Liver (tissue), 9 donors: ENCODE measurements around the gene STOX2. TPM values are rescaled to one million over a fixed set of nuclear protein-coding genes. Genes with fewer than 3 reads are reported as not detected.

Experiments
- DNase-seq: peaks from one replicate; pipeline ENCODE4 v3.0.0-alpha.2; 2017; ENCODE audit warnings: low spot score
- H3K27ac ChIP-seq, 2 donors: one replicate each; pipeline ENCODE4 v1.7.0; 2013; ENCODE audit warnings: inconsistent platforms in 2 of 2, low read length in 2 of 2, control low read depth in 1 of 2, low read depth in 1 of 2, mild to moderate bottlenecking in 1 of 2
- H3K27me3 ChIP-seq, 4 donors: one replicate each; pipeline versions ENCODE4 v1.6.1 to v1.7.0; 2013; ENCODE audit warnings: low read length in 3 of 4, inconsistent platforms in 1 of 4, mild to moderate bottlenecking in 1 of 4, moderate library complexity in 1 of 4; ENCODE audit not compliant: control insufficient read depth in 4 of 4, insufficient read depth in 4 of 4
- H3K36me3 ChIP-seq, 4 donors: one replicate each; pipeline versions ENCODE4 v1.6.1 to v1.7.0; 2013; ENCODE audit warnings: low read length in 3 of 4, mild to moderate bottlenecking in 3 of 4, low read depth in 1 of 4, moderate library complexity in 1 of 4; ENCODE audit not compliant: control insufficient read depth in 4 of 4, insufficient read depth in 3 of 4
- H3K4me1 ChIP-seq, 4 donors: one replicate each; pipeline versions ENCODE4 v1.6.1 to v1.7.0; 2013; ENCODE audit warnings: low read length in 3 of 4, mild to moderate bottlenecking in 3 of 4, moderate library complexity in 1 of 4; ENCODE audit not compliant: control insufficient read depth in 4 of 4, insufficient read depth in 4 of 4
- H3K4me3 ChIP-seq, 3 donors: one replicate each; pipeline versions ENCODE4 v1.6.1 to v1.7.0; 2013; ENCODE audit warnings: low read length in 3 of 3, control low read depth in 1 of 3, low read depth in 1 of 3, mild to moderate bottlenecking in 1 of 3
- H3K9ac ChIP-seq, 2 donors: one replicate each; pipeline ENCODE4 v1.7.0; 2013; ENCODE audit warnings: low read length in 2 of 2, mild to moderate bottlenecking in 2 of 2, moderate library complexity in 2 of 2, control low read depth in 1 of 2, low read depth in 1 of 2
- H3K9me3 ChIP-seq, 4 donors: one replicate each; pipeline versions ENCODE4 v1.6.1 to v1.7.0; 2013; ENCODE audit warnings: low read length in 3 of 4; ENCODE audit not compliant: control insufficient read depth in 4 of 4
- FOXA1 ChIP-seq: IDR thresholded peaks from 2 replicates; pipeline ENCODE4 v1.6.1; 2016; ENCODE audit warnings: antibody characterized with exemption
- FOXA2 ChIP-seq: IDR thresholded peaks from 2 replicates; pipeline ENCODE4 v1.6.1; 2016; ENCODE audit warnings: antibody characterized with exemption
- GABPA ChIP-seq, 2 donors: IDR thresholded peaks in 1 of 2; conservative IDR thresholded peaks in 1 of 2; 2 replicates each; pipeline ENCODE4 v1.6.1; 2016; ENCODE audit warnings: antibody characterized with exemption in 2 of 2, mild to moderate bottlenecking in 1 of 2, moderate library complexity in 1 of 2
- HNF4A ChIP-seq, 2 donors: conservative IDR thresholded peaks; 2 replicates each; pipeline ENCODE4 v1.6.1; 2016; ENCODE audit warnings: antibody characterized with exemption in 2 of 2, mild to moderate bottlenecking in 2 of 2
- HNF4G ChIP-seq: IDR thresholded peaks from 2 replicates; pipeline ENCODE4 v1.6.1; 2016; ENCODE audit warnings: antibody characterized with exemption
- JUND ChIP-seq, 2 donors: IDR thresholded peaks; 2 replicates each; pipeline ENCODE4 v1.6.1; 2016; ENCODE audit warnings: antibody characterized with exemption in 2 of 2
- NR2F2 ChIP-seq: IDR thresholded peaks from 2 replicates; pipeline ENCODE4 v1.6.1; 2016; ENCODE audit warnings: antibody characterized with exemption
- RAD21 ChIP-seq, 2 donors: IDR thresholded peaks; 2 replicates each; pipeline ENCODE4 v1.6.1; 2016; ENCODE audit warnings: antibody characterized with exemption in 2 of 2, mild to moderate bottlenecking in 2 of 2
- REST ChIP-seq: IDR thresholded peaks from 2 replicates; pipeline ENCODE4 v1.6.1; 2016; ENCODE audit warnings: antibody characterized with exemption, mild to moderate bottlenecking
- SP1 ChIP-seq: IDR thresholded peaks from 2 replicates; pipeline ENCODE4 v1.6.1; 2018; ENCODE audit warnings: antibody characterized with exemption, mild to moderate bottlenecking
- TAF1 ChIP-seq: conservative IDR thresholded peaks from 2 replicates; pipeline ENCODE4 v1.6.1; 2016; ENCODE audit warnings: antibody characterized with exemption, mild to moderate bottlenecking
- YY1 ChIP-seq: IDR thresholded peaks from 2 replicates; pipeline ENCODE4 v1.6.1; 2016; ENCODE audit warnings: antibody characterized with exemption, mild to moderate bottlenecking
- WGBS: extraction: QIAGEN DNeasy Blood & Tissue Kit; methylation state at CpG from one replicate; pipeline ENCODE4 v1.1.7; 2013; 5-methylcytosine and 5-hydroxymethylcytosine counted together
- polyA plus RNA-seq, 2 donors: library from polyadenylated mRNA; stranded (reverse) in 1 of 2; unstranded in 1 of 2; fragments of 200-250 nt in 1 of 2; fragments of >200 nt in 1 of 2; fragmentation: Nextera tagmentation in 1 of 2; extraction: Ambion mirVana in 1 of 2; gene quantifications; one replicate each; pipeline versions ENCODE4 v1.2.1 to v1.2.3, GENCODE V29; 2013 to 2015
- total RNA-seq, 2 donors: library from RNA; depleted of rRNA; stranded (reverse); fragments of >200 nt; gene quantifications; one replicate each; pipeline ENCODE4 v1.2.3, GENCODE V29; 2014
- TF ChIP-seq, protein P1 (sequence below): IDR thresholded peaks from 2 replicates; pipeline ENCODE4 v1.6.1; 2016; ENCODE audit warnings: antibody characterized with exemption
- TF ChIP-seq, protein P2 (sequence below): fragments of 150-350 bp; IDR thresholded peaks from 2 replicates; pipeline ENCODE4 v1.5.1; 2017; ENCODE audit warnings: improper control_type of control experiment, low read depth, low read length; ENCODE audit not compliant: missing input control
- TF ChIP-seq, protein P3 (sequence below): IDR thresholded peaks from 2 replicates; pipeline ENCODE4 v1.6.1; 2016; ENCODE audit warnings: antibody characterized with exemption
- donor health status: healthy.
- donor health status: healthy.
- donor health status: healthy.
- donor health status: healthy.
- donor health status: healthy.

Gene STOX2
- total and polyA plus RNA-seq, 4 donors, result 1.4 to 12.6 (median 1.6) TPM

DNA sequence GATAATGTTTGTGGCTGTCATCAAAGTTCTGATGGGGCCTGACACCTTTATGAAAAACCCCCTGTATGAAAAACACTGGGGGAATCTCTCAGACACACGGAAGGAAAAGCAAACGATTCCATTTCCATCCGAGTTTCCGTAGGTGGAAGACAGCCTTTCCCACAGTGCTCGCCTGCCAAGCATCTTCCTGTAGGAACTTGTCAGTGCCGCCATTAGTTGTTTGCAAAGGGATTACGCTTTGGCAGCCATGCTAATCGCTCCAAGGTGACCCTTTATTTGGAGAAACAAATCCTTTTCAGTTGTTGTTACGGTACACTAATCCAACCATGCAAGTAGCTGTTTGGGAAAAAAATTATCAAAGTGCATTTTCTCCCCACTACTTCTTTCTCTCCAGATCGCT is 44.4 kb upstream of the STOX2 start:
- H3K36me3 ChIP-seq, result no peaks in the 10 kb centered on the region
- WGBS, result 84% methylated on average over 10 of the region's 10 CpGs
- no peaks in the 10 kb centered on the region for H3K4me1 ChIP-seq
- no peaks in the 10 kb centered on the region for H3K9me3 ChIP-seq
- H3K27me3 ChIP-seq, result no peaks in the 10 kb centered on the region
- TF ChIP-seq NR2F2, result no peak
- no peak overlapping the region for H3K27ac ChIP-seq
- no peak overlapping the region for H3K9ac ChIP-seq
- H3K4me3 ChIP-seq, result no peak overlapping the region
- DNase-seq, result no peak

DNA sequence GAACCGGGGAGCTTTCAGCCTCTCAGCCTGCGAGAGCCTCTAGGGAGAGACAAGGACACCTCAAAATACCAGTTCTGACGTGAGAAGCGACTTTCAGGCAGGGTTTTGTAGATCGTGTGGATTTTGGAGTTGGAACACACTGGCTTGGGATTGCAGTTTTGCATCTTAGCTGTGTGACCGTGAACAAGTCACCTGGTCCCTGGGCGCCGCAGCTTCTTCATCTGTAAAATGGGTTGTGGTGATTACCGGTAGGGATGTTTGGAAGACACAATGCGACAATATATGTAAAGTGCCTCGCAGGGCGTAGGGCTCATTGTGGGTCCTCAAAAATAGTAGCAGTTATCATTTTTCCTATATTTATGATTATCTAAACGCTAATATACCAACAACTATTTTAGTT is 43.7 kb upstream of the STOX2 start:
- Histone ChIP-seq H3K4me1 (no peaks in the 10 kb centered on the region), H3K4me3 (no peak overlapping the region), H3K27ac (no peak overlapping the region), H3K27me3 (no peaks in the 10 kb centered on the region), H3K36me3 (no peaks in the 10 kb centered on the region), H3K9me3 (no peaks in the 10 kb centered on the region), H3K9ac (no peak overlapping the region)
- WGBS, result 96% methylated on average over 13 of the region's 13 CpGs
- TF ChIP-seq SP1, result no peak
- no peak for TF ChIP-seq HNF4G
- TF ChIP-seq REST, result no peak
- TF ChIP-seq, protein P1, sequence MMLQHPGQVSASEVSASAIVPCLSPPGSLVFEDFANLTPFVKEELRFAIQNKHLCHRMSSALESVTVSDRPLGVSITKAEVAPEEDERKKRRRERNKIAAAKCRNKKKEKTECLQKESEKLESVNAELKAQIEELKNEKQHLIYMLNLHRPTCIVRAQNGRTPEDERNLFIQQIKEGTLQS, result no peak
- TF ChIP-seq FOXA1, result no peak
- TF ChIP-seq, protein P2, sequence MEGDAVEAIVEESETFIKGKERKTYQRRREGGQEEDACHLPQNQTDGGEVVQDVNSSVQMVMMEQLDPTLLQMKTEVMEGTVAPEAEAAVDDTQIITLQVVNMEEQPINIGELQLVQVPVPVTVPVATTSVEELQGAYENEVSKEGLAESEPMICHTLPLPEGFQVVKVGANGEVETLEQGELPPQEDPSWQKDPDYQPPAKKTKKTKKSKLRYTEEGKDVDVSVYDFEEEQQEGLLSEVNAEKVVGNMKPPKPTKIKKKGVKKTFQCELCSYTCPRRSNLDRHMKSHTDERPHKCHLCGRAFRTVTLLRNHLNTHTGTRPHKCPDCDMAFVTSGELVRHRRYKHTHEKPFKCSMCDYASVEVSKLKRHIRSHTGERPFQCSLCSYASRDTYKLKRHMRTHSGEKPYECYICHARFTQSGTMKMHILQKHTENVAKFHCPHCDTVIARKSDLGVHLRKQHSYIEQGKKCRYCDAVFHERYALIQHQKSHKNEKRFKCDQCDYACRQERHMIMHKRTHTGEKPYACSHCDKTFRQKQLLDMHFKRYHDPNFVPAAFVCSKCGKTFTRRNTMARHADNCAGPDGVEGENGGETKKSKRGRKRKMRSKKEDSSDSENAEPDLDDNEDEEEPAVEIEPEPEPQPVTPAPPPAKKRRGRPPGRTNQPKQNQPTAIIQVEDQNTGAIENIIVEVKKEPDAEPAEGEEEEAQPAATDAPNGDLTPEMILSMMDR, result no peak
- TF ChIP-seq FOXA2, result no peak
- no peak for TF ChIP-seq GABPA (IDR thresholded peaks at IDR 0.05 in 1 of 2, conservative IDR thresholded peaks at IDR 0.05 in 1 of 2)
- no peak for TF ChIP-seq JUND (IDR thresholded peaks at IDR 0.05)
- TF ChIP-seq HNF4A (conservative IDR thresholded peaks at IDR 0.05), result no peak
- TF ChIP-seq NR2F2, result no peak
- no peak for TF ChIP-seq YY1
- TF ChIP-seq RAD21 (IDR thresholded peaks at IDR 0.05), result no peak
- no peak for DNase-seq

DNA sequence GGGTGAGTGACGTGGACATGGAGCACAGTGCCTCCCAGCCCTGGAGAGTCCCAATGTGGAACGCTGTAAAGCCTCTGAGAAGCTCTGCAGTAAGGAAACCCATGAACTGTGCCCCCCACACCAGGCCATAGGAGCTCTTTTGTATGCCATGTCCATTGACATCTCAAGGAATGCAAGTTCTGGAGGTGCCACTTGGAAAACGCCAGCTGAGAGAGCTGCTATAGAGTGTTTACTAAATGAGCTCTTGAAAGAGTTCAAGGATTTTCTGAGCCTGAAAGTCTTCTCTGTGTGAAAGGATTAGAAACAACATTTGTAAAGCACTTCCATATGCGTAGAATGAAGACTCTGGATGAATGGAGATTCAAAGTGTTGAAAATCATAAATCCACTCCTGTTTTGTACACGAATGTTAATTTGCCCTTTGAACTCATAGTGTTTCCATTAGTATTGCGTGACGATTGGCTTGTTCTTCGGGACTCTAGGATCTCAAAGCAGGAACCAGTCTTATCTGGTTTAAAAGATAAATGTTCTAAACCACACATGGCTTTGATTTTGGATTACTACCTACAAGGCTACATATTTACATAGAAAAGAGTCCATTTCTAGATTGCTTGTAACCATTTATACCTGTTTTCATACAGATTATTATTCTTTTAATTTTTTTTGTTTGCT is 41.8 kb upstream of the STOX2 start:
- H3K4me1 ChIP-seq, result no peaks in the 10 kb centered on the region
- 72% methylated on average over 8 of the region's 8 CpGs for WGBS
- H3K36me3 ChIP-seq, result no peaks in the 10 kb centered on the region
- no peak for DNase-seq
- no peak overlapping the region for H3K9ac ChIP-seq
- no peak overlapping the region for H3K27ac ChIP-seq
- no peak overlapping the region for H3K4me3 ChIP-seq
- no peaks in the 10 kb centered on the region for H3K27me3 ChIP-seq
- no peaks in the 10 kb centered on the region for H3K9me3 ChIP-seq
- no peak for TF ChIP-seq TAF1
- TF ChIP-seq, protein P3, sequence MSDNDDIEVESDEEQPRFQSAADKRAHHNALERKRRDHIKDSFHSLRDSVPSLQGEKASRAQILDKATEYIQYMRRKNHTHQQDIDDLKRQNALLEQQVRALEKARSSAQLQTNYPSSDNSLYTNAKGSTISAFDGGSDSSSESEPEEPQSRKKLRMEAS, result no peak
- TF ChIP-seq JUND (IDR thresholded peaks at IDR 0.05), result no peak
- TF ChIP-seq FOXA2, result no peak
- TF ChIP-seq, protein P1, result no peak
- no peak for TF ChIP-seq HNF4G
- TF ChIP-seq NR2F2, result no peak
- TF ChIP-seq, protein P2, result no peak
- no peak for TF ChIP-seq REST
